Measurements from ENCODE around the gene ITPR3.

Gene ITPR3

GRCh38 chr6:33607126-33607783 is 13.9 kb upstream of the ITPR3 start:
- in situ Hi-C loops (cut with HindIII; ENCODE audit: low sequenced_read_pairs), result no loop called here
- no peak overlapping the region for H3K4me3 ChIP-seq (ENCODE audit: low read depth, low read length)
- TF ChIP-seq CTCF (IDR thresholded peaks at IDR 0.05; ENCODE audit: low read depth, low read length), result no peak
- no peak for DNase-seq (ENCODE audit: low read depth, low spot score)

- no peak overlapping the region for H3K4me3 ChIP-seq (ENCODE audit: low read depth, low read length)
- peak; percentile 12 for TF ChIP-seq CTCF (IDR thresholded peaks at IDR 0.05; ENCODE audit: low read depth, low read length)
- in situ Hi-C loops (cut with HindIII; ENCODE audit: low sequenced_read_pairs), result no loop called here
- no peak for DNase-seq (ENCODE audit: low read depth, low spot score)
These were observed 13.3 kb upstream of the ITPR3 start for GRCh38 chr6:33607784-33608161.

GRCh38 chr6:33609019-33609418 is 12.1 kb upstream of the ITPR3 start:
- no peak for DNase-seq (ENCODE audit: low read depth, low spot score)
- H3K4me3 ChIP-seq (ENCODE audit: low read depth, low read length), result no peak overlapping the region
- no peak for TF ChIP-seq CTCF (IDR thresholded peaks at IDR 0.05; ENCODE audit: low read depth, low read length)
- in situ Hi-C loops (cut with HindIII; ENCODE audit: low sequenced_read_pairs), result no loop called here

- H3K4me3 ChIP-seq (ENCODE audit: low read depth, low read length), result no peak overlapping the region
- in situ Hi-C loops (cut with HindIII; ENCODE audit: low sequenced_read_pairs), result no loop called here
- no peak for TF ChIP-seq CTCF (IDR thresholded peaks at IDR 0.05; ENCODE audit: low read depth, low read length)
- DNase-seq (ENCODE audit: low read depth, low spot score), result peak; percentile 59
These were observed 11.6 kb upstream of the ITPR3 start for GRCh38 chr6:33609528-33609927.

- H3K4me3 ChIP-seq (ENCODE audit: low read depth, low read length), result no peak overlapping the region
- TF ChIP-seq CTCF (IDR thresholded peaks at IDR 0.05; ENCODE audit: low read depth, low read length), result no peak
- in situ Hi-C loops (cut with HindIII; ENCODE audit: low sequenced_read_pairs), result no loop called here
- DNase-seq (ENCODE audit: low read depth, low spot score), result no peak
These were observed 11.1 kb upstream of the ITPR3 start for GRCh38 chr6:33610067-33610466.

- in situ Hi-C loops (cut with HindIII; ENCODE audit: low sequenced_read_pairs), result no loop called here
- no peak overlapping the region for H3K4me3 ChIP-seq (ENCODE audit: low read depth, low read length)
- no peak for TF ChIP-seq CTCF (IDR thresholded peaks at IDR 0.05; ENCODE audit: low read depth, low read length)
- DNase-seq (ENCODE audit: low read depth, low spot score), result no peak
These were observed 10.1 kb upstream of the ITPR3 start for GRCh38 chr6:33610779-33611732.

Measured in astrocyte of the spinal cord (primary cell).